Mesendoderm (in vitro differentiated cells): ENCODE results near the gene INSYN1.
"Not testable (repeated sequence)": the region's sequence is repeated elsewhere in the genome, so short reads cannot be mapped to it uniquely, and the experiment has no call there.

Experiments
- DNase-seq: peaks from one replicate; pipeline ENCODE4 v3.0.0; 2013
- H2AK5ac ChIP-seq: 2 replicates; pipeline ENCODE4 v1.6.1; 2013; ENCODE audit warnings: low read length, inconsistent platforms
- H2BK120ac ChIP-seq: 2 replicates; pipeline ENCODE4 v1.6.1; 2013; ENCODE audit warnings: low read depth, mild to moderate bottlenecking, low read length, moderate library complexity, mixed read lengths
- H2BK15ac ChIP-seq: replicated peaks from 2 replicates; pipeline ENCODE4 v1.6.1; 2013; ENCODE audit warnings: low read depth, mild to moderate bottlenecking, moderate library complexity
- H2BK5ac ChIP-seq: 2 replicates; pipeline ENCODE4 v1.6.1; 2013; ENCODE audit warnings: low read length, inconsistent platforms
- H3K18ac ChIP-seq: 2 replicates; pipeline ENCODE4 v1.6.1; 2013; ENCODE audit warnings: mild to moderate bottlenecking, low read length, mixed read lengths
- H3K23ac ChIP-seq: one replicate; pipeline ENCODE4 v1.6.1; 2013; ENCODE audit warnings: low read length
- H3K27ac ChIP-seq: 2 replicates; pipeline ENCODE4 v1.5.1; 2013; ENCODE audit warnings: low read depth, mild to moderate bottlenecking, inconsistent platforms, low read length, moderate library complexity
- H3K27me3 ChIP-seq: 2 replicates; pipeline ENCODE4 v1.6.1; 2013; ENCODE audit warnings: low read length, control low read depth, mild to moderate bottlenecking, inconsistent platforms; ENCODE audit not compliant: insufficient read depth, poor library complexity
- H3K36me3 ChIP-seq: 2 replicates; pipeline ENCODE4 v1.6.1; 2013; ENCODE audit warnings: low read length, inconsistent platforms; ENCODE audit not compliant: control insufficient read depth, insufficient read depth
- H3K4ac ChIP-seq: one replicate; pipeline ENCODE4 v1.6.1; 2013; ENCODE audit warnings: low read depth, mild to moderate bottlenecking, low read length, moderate library complexity
- H3K4me1 ChIP-seq: 2 replicates; pipeline ENCODE4 v1.6.1; 2013; ENCODE audit warnings: low read depth, low read length, inconsistent platforms; ENCODE audit not compliant: control insufficient read depth
- H3K4me2 ChIP-seq: 2 replicates; pipeline ENCODE4 v1.6.1; 2013; ENCODE audit warnings: low read length
- H3K4me3 ChIP-seq: 2 replicates; pipeline ENCODE4 v1.5.1; 2013; ENCODE audit warnings: mild to moderate bottlenecking, low read length
- H3K56ac ChIP-seq: one replicate; pipeline ENCODE4 v1.6.1; 2013; ENCODE audit warnings: low read length
- H3K79me1 ChIP-seq: 2 replicates; pipeline ENCODE4 v1.6.1; 2013; ENCODE audit warnings: low read length, inconsistent platforms
- H3K79me2 ChIP-seq: 2 replicates; pipeline ENCODE4 v1.6.1; 2013; ENCODE audit warnings: mild to moderate bottlenecking, low read length; ENCODE audit not compliant: control insufficient read depth, insufficient read depth
- H3K9ac ChIP-seq: 2 replicates; pipeline ENCODE4 v1.6.1; 2013; ENCODE audit warnings: low read length, inconsistent platforms
- H4K5ac ChIP-seq: one replicate; pipeline ENCODE4 v1.6.1; 2013; ENCODE audit warnings: low read length
- H4K8ac ChIP-seq: one replicate; pipeline ENCODE4 v1.6.1; 2013; ENCODE audit warnings: low read depth, mild to moderate bottlenecking, control low read depth, low read length, moderate library complexity
- WGBS: extraction: QIAGEN DNeasy Blood & Tissue Kit; methylation state at CpG from one replicate; pipeline ENCODE4 v1.1.7; 2013; ENCODE audit warnings: low lambda C conversion rate, missing lambda C conversion rate; ENCODE audit not compliant: insufficient coverage; ENCODE audit errors: extremely low coverage; 5-methylcytosine and 5-hydroxymethylcytosine counted together

INSYN1 gene

GRCh38 chr15:73796331-73796831 lies 43.2 kb upstream of the INSYN1 start:
- no peaks in the 10 kb centered on the region for H3K79me2 ChIP-seq
- H3K23ac ChIP-seq, result no peak overlapping the region
- H4K5ac ChIP-seq, result no peak overlapping the region
- no peaks in the 10 kb centered on the region for H3K36me3 ChIP-seq
- H2BK120ac ChIP-seq, result no peak overlapping the region
- H3K27me3 ChIP-seq, result no peaks in the 10 kb centered on the region
- H2AK5ac ChIP-seq, result no peak overlapping the region
- H2BK5ac ChIP-seq, result no peak overlapping the region
- no peak for DNase-seq
- H4K8ac ChIP-seq, result no peak overlapping the region
- WGBS, result no CpG with 5 or more reads among the region's 11 CpGs
- no peak overlapping the region for H3K18ac ChIP-seq
- no peak overlapping the region for H3K4me3 ChIP-seq
- H3K79me1 ChIP-seq, result no peaks in the 10 kb centered on the region
- H3K9ac ChIP-seq, result no peak overlapping the region
- no peak overlapping the region for H3K56ac ChIP-seq
- no peak overlapping the region for H2BK15ac ChIP-seq
- peaks cover 8% of the 10 kb centered on the region for H3K4me1 ChIP-seq
- H3K27ac ChIP-seq, result no peak overlapping the region
- H3K4me2 ChIP-seq, result no peak overlapping the region
- H3K4ac ChIP-seq, result no peak overlapping the region

GRCh38 chr15:73794443-73795133 lies 41.4 kb upstream of the INSYN1 start:
- no peak overlapping the region for H3K18ac ChIP-seq
- no peak overlapping the region for H3K56ac ChIP-seq
- no peaks in the 10 kb centered on the region for H3K36me3 ChIP-seq
- H3K27ac ChIP-seq, result no peak overlapping the region
- H3K4me2 ChIP-seq, result no peak overlapping the region
- H4K8ac ChIP-seq, result no peak overlapping the region
- no peak overlapping the region for H3K9ac ChIP-seq
- H3K23ac ChIP-seq, result no peak overlapping the region
- no peak overlapping the region for H2BK5ac ChIP-seq
- no peaks in the 10 kb centered on the region for H3K79me2 ChIP-seq
- no peak overlapping the region for H4K5ac ChIP-seq
- no peak overlapping the region for H2BK120ac ChIP-seq
- H3K4me1 ChIP-seq, result peaks cover 5% of the 10 kb centered on the region
- no peak overlapping the region for H3K4ac ChIP-seq
- H3K4me3 ChIP-seq, result no peak overlapping the region
- H2BK15ac ChIP-seq, result no peak overlapping the region
- no CpG with 5 or more reads among the region's 6 CpGs for WGBS
- no peak for DNase-seq
- H3K27me3 ChIP-seq, result no peaks in the 10 kb centered on the region
- no peaks in the 10 kb centered on the region for H3K79me1 ChIP-seq
- H2AK5ac ChIP-seq, result no peak overlapping the region

GRCh38 chr15:73792899-73793541 lies 39.9 kb upstream of the INSYN1 start:
- H2BK120ac ChIP-seq, H2BK15ac ChIP-seq, DNase-seq, H3K4me3 ChIP-seq, H3K79me2 ChIP-seq, H3K23ac ChIP-seq, H3K27ac ChIP-seq, H3K4me2 ChIP-seq, H3K79me1 ChIP-seq, H4K5ac ChIP-seq, H3K56ac ChIP-seq, H4K8ac ChIP-seq, H2AK5ac ChIP-seq, H2BK5ac ChIP-seq, H3K4ac ChIP-seq, H3K27me3 ChIP-seq, H3K18ac ChIP-seq, H3K36me3 ChIP-seq, H3K4me1 ChIP-seq, H3K9ac ChIP-seq: not testable (repeated sequence)
- no CpG with 5 or more reads among the region's 8 CpGs for WGBS

- H3K79me2 ChIP-seq, result no peaks in the 10 kb centered on the region
- H2BK5ac ChIP-seq, result no peak overlapping the region
- no peaks in the 10 kb centered on the region for H3K36me3 ChIP-seq
- WGBS, result no CpG with 5 or more reads among the region's 7 CpGs
- no peak overlapping the region for H3K56ac ChIP-seq
- no peak overlapping the region for H2BK15ac ChIP-seq
- H2BK120ac ChIP-seq, result no peak overlapping the region
- H3K4me3 ChIP-seq, result no peak overlapping the region
- no peak overlapping the region for H3K4me2 ChIP-seq
- DNase-seq, result no peak
- no peak overlapping the region for H2AK5ac ChIP-seq
- no peaks in the 10 kb centered on the region for H3K4me1 ChIP-seq
- no peak overlapping the region for H3K4ac ChIP-seq
- no peak overlapping the region for H4K8ac ChIP-seq
- H3K9ac ChIP-seq, result no peak overlapping the region
- no peak overlapping the region for H3K18ac ChIP-seq
- no peaks in the 10 kb centered on the region for H3K27me3 ChIP-seq
- H4K5ac ChIP-seq, result no peak overlapping the region
- no peaks in the 10 kb centered on the region for H3K79me1 ChIP-seq
- no peak overlapping the region for H3K23ac ChIP-seq
- H3K27ac ChIP-seq, result no peak overlapping the region
Measured at GRCh38 chr15:73792415-73792814, 39.3 kb upstream of the INSYN1 start.

- Histone ChIP-seq H3K79me1 (no peaks in the 10 kb centered on the region), H3K23ac (peak overlapping the region; percentile 24), H3K4me1 (no peaks in the 10 kb centered on the region)
Measured at GRCh38 chr15:73789521-73790240, 36.5 kb upstream of the INSYN1 start.

More at GRCh38 chr15:73789521-73790240, 36.5 kb upstream of the INSYN1 start:
- H3K4me2 ChIP-seq, result no peak overlapping the region
- no peak overlapping the region for H2BK120ac ChIP-seq
- H2AK5ac ChIP-seq, result no peak overlapping the region
- WGBS, result no CpG with 5 or more reads among the region's 5 CpGs
- no peaks in the 10 kb centered on the region for H3K79me2 ChIP-seq
- H3K9ac ChIP-seq, result no peak overlapping the region
- H4K8ac ChIP-seq, result no peak overlapping the region
- H3K27me3 ChIP-seq, result no peaks in the 10 kb centered on the region
- DNase-seq, result no peak
- H3K36me3 ChIP-seq, result no peaks in the 10 kb centered on the region
- H3K18ac ChIP-seq, result no peak overlapping the region
- H3K4ac ChIP-seq, result no peak overlapping the region
- H3K56ac ChIP-seq, result no peak overlapping the region
- H3K27ac ChIP-seq, result no peak overlapping the region
- no peak overlapping the region for H4K5ac ChIP-seq
- H2BK5ac ChIP-seq, result no peak overlapping the region
- no peak overlapping the region for H2BK15ac ChIP-seq
- no peak overlapping the region for H3K4me3 ChIP-seq
